Loucy (cell line): ENCODE data around the gene ZNF669.

Experiments used
- EZH2phosphoT487 ChIP-seq: fragments of 200-600 bp; IDR thresholded peaks from 2 replicates; pipeline ENCODE4 v1.6.1; 2018; ENCODE audit warnings: antibody characterized with exemption, mild to moderate bottlenecking, moderate library complexity, borderline replicate concordance
- TF ChIP-seq, protein P1 (sequence below): fragments of 200-600 bp; sonication (generic); conservative IDR thresholded peaks from 2 replicates; pipeline ENCODE4 v1.5.1; 2014; ENCODE audit warnings: mild to moderate bottlenecking, antibody characterized with exemption, low read length

DNA sequence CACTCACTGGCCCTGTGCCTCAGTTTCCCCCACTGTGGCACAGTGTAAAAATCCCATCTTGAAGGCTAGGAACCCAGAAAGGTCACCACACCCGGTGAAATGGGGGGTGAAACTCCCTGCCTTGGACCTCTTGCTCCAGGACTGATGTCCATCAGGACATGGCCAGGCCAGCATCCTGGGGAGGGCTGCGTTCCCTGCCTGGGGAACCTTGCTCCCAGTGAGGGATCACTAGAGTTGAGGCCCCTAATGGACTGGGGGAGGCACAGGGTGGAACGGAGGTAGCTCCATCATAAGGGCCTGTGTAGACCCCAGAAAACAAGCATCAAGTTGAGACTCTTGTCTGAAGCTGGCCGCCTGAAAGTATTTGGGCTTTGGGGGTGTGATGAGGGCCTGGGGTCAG is 15.2 kb downstream of the ZNF669 start:
- TF ChIP-seq, protein P1, sequence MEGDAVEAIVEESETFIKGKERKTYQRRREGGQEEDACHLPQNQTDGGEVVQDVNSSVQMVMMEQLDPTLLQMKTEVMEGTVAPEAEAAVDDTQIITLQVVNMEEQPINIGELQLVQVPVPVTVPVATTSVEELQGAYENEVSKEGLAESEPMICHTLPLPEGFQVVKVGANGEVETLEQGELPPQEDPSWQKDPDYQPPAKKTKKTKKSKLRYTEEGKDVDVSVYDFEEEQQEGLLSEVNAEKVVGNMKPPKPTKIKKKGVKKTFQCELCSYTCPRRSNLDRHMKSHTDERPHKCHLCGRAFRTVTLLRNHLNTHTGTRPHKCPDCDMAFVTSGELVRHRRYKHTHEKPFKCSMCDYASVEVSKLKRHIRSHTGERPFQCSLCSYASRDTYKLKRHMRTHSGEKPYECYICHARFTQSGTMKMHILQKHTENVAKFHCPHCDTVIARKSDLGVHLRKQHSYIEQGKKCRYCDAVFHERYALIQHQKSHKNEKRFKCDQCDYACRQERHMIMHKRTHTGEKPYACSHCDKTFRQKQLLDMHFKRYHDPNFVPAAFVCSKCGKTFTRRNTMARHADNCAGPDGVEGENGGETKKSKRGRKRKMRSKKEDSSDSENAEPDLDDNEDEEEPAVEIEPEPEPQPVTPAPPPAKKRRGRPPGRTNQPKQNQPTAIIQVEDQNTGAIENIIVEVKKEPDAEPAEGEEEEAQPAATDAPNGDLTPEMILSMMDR, result no peak
- no peak for TF ChIP-seq EZH2phosphoT487
